SK-N-SH treated with all-trans-retinoic acid at 6 μM for 48 hours (cell line): ENCODE measurements around the gene PFAS.

Experiments used
- ATAC-seq: fragments of 200-7000 bp; cut with Tn5 transposase; 3 replicates; pipeline ENCODE4 v1.9.1; 2020; ENCODE audit warnings: mild to moderate bottlenecking, moderate library complexity
- ARNTL ChIP-seq: fragments of 450-650 bp; formaldehyde crosslinking; IDR thresholded peaks from 2 replicates; pipeline ENCODE4 v1.5.0; 2020; ENCODE audit warnings: low read depth, mild to moderate bottlenecking, moderate library complexity, borderline replicate concordance
- BACH2 ChIP-seq: fragments of 250-450 bp; sonication (Bioruptor Pico); IDR thresholded peaks from 2 replicates; pipeline ENCODE4 v1.9.0; 2021; ENCODE audit warnings: mild to moderate bottlenecking, borderline replicate concordance
- CSDC2 ChIP-seq: fragments of 250-450 bp; sonication (Bioruptor Pico); IDR thresholded peaks from 2 replicates; pipeline ENCODE4 v1.5.0; 2020; ENCODE audit warnings: mild to moderate bottlenecking, moderate library complexity
- ESRRG ChIP-seq: fragments of 250-450 bp; sonication (Bioruptor Pico); IDR thresholded peaks from 2 replicates; pipeline ENCODE4 v1.6.1; 2021; ENCODE audit warnings: mild to moderate bottlenecking
- GLIS3 ChIP-seq: fragments of 250-450 bp; sonication (Bioruptor Pico); IDR thresholded peaks from 2 replicates; pipeline ENCODE4 v1.5.0; 2020; ENCODE audit warnings: mild to moderate bottlenecking, moderate library complexity
- ISL1 ChIP-seq: fragments of 250-450 bp; sonication (Bioruptor Pico); IDR thresholded peaks from 2 replicates; pipeline ENCODE4 v2.1.2; 2022; ENCODE audit warnings: mild to moderate bottlenecking, moderate library complexity
- PPARA ChIP-seq: fragments of 250-450 bp; sonication (Bioruptor Pico); IDR thresholded peaks from 2 replicates; pipeline ENCODE4 v1.5.0; 2020; ENCODE audit warnings: mild to moderate bottlenecking, borderline replicate concordance
- RARB ChIP-seq: fragments of 250-450 bp; sonication (Bioruptor Pico); IDR thresholded peaks from 2 replicates; pipeline ENCODE4 v1.8.0; 2021; ENCODE audit warnings: mild to moderate bottlenecking, moderate library complexity
- SNAI2 ChIP-seq: fragments of 250-450 bp; sonication (Bioruptor Pico); IDR thresholded peaks from 2 replicates; pipeline ENCODE4 v1.5.0; 2020; ENCODE audit warnings: mild to moderate bottlenecking, moderate library complexity
- TCF4 ChIP-seq: fragments of 250-450 bp; sonication (Bioruptor Pico); IDR thresholded peaks from 2 replicates; pipeline ENCODE4 v1.8.0; 2021; ENCODE audit warnings: mild to moderate bottlenecking, moderate library complexity, borderline replicate concordance
- TOX ChIP-seq: fragments of 250-450 bp; sonication (Bioruptor Pico); IDR thresholded peaks from 2 replicates; pipeline ENCODE4 v1.8.0; 2021; ENCODE audit warnings: mild to moderate bottlenecking, moderate library complexity, borderline replicate concordance
- ZC3H10 ChIP-seq: fragments of 250-450 bp; sonication (Bioruptor Pico); IDR thresholded peaks from 2 replicates; pipeline ENCODE4 v1.5.1; 2021; ENCODE audit warnings: mild to moderate bottlenecking, moderate library complexity
- ZFP3 ChIP-seq: fragments of 250-450 bp; sonication (Bioruptor Pico); IDR thresholded peaks from 2 replicates; pipeline ENCODE4 v1.5.0; 2020; ENCODE audit warnings: mild to moderate bottlenecking, moderate library complexity
- ZFP30 ChIP-seq: fragments of 450-650 bp; formaldehyde crosslinking; IDR thresholded peaks from 2 replicates; pipeline ENCODE4 v1.5.0; 2022; ENCODE audit warnings: mild to moderate bottlenecking, moderate library complexity
- ZNF565 ChIP-seq: fragments of 450-650 bp; formaldehyde crosslinking; conservative IDR thresholded peaks from 2 replicates; pipeline ENCODE4 v1.5.0; 2020; ENCODE audit warnings: low read depth, mild to moderate bottlenecking, moderate library complexity
- ZNF70 ChIP-seq: fragments of 450-650 bp; formaldehyde crosslinking; IDR thresholded peaks from 2 replicates; pipeline ENCODE4 v1.5.0; 2020; ENCODE audit warnings: mild to moderate bottlenecking, moderate library complexity
- TF ChIP-seq, protein P1 (sequence below): fragments of 250-450 bp; sonication (Bioruptor Pico); IDR thresholded peaks from 2 replicates; pipeline ENCODE4 v1.8.0; 2020; ENCODE audit warnings: mild to moderate bottlenecking, moderate library complexity, borderline replicate concordance
- TF ChIP-seq, protein P2 (sequence below): fragments of 250-450 bp; sonication (Bioruptor Pico); IDR thresholded peaks from 2 replicates; pipeline ENCODE4 v1.8.0; 2021; ENCODE audit warnings: low read depth, mild to moderate bottlenecking, moderate library complexity, borderline replicate concordance
- TF ChIP-seq, protein P3 (sequence below): fragments of 250-450 bp; sonication (Bioruptor Pico); IDR thresholded peaks from 2 replicates; pipeline ENCODE4 v1.5.1; 2021; ENCODE audit warnings: mild to moderate bottlenecking, moderate library complexity
- TF ChIP-seq, protein P4 (sequence below): fragments of 250-450 bp; sonication (Bioruptor Pico); IDR thresholded peaks from 2 replicates; pipeline ENCODE4 v1.5.0; 2020; ENCODE audit warnings: mild to moderate bottlenecking, moderate library complexity
- TF ChIP-seq, protein P5 (sequence below): fragments of 250-450 bp; sonication (Bioruptor Pico); IDR thresholded peaks from 2 replicates; pipeline ENCODE4 v1.5.1; 2020; ENCODE audit warnings: low read depth, mild to moderate bottlenecking, moderate library complexity

Gene PFAS

DNA sequence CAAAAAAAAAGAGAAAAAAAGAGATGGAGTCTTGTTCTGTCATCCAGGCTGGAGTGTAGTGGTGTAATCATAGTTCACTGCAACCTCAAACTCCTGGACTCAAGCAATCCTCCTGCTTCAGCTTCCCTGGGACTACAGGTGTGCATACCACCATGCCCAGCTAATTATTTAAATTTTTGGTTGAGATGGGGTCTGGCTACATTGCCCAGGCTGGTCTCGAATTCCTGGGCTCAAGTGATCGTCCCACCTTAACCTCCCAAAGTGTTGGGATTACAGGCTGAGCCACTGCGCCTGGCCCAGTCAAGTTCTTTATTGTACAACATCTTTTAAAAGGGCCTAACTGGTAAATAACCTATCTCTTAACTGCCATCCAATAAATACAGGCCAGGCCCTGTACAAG lies 33.3 kb downstream of the PFAS start:
- TF ChIP-seq, protein P1, sequence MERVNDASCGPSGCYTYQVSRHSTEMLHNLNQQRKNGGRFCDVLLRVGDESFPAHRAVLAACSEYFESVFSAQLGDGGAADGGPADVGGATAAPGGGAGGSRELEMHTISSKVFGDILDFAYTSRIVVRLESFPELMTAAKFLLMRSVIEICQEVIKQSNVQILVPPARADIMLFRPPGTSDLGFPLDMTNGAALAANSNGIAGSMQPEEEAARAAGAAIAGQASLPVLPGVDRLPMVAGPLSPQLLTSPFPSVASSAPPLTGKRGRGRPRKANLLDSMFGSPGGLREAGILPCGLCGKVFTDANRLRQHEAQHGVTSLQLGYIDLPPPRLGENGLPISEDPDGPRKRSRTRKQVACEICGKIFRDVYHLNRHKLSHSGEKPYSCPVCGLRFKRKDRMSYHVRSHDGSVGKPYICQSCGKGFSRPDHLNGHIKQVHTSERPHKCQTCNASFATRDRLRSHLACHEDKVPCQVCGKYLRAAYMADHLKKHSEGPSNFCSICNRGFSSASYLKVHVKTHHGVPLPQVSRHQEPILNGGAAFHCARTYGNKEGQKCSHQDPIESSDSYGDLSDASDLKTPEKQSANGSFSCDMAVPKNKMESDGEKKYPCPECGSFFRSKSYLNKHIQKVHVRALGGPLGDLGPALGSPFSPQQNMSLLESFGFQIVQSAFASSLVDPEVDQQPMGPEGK (CRISPR knock-in tag) = no peak
- no peak for TF ChIP-seq SNAI2
- TF ChIP-seq ZC3H10 (CRISPR knock-in tag) = no peak
- TF ChIP-seq BACH2 (CRISPR knock-in tag) = no peak
- TF ChIP-seq ESRRG (CRISPR knock-in tag) = no peak
- no peak for TF ChIP-seq ZNF565 (CRISPR knock-in tag)
- TF ChIP-seq, all 23 proteins: peak for 0
- no peak for ATAC-seq

DNA sequence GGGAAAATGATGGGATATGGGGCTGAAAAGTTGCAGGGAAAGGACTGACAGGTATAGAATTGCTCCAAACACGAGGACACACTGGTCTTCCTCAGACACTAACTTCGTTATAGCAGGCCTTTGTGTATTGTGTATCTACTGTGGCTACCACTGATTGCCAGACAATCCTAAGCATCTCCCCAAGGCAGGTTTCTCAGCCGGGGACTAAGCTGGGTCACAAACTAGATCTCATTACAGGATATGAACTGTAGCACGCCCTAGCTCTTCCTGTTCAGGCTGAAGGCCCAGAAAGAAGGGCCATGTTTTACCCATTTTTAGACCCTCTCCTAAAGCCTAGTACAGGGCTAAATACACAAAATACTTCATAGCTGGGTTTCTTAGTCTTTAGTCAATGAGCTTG lies 34.3 kb downstream of the PFAS start:
- no peak for ATAC-seq
- no peak for TF ChIP-seq ZNF565 (CRISPR knock-in tag)

DNA sequence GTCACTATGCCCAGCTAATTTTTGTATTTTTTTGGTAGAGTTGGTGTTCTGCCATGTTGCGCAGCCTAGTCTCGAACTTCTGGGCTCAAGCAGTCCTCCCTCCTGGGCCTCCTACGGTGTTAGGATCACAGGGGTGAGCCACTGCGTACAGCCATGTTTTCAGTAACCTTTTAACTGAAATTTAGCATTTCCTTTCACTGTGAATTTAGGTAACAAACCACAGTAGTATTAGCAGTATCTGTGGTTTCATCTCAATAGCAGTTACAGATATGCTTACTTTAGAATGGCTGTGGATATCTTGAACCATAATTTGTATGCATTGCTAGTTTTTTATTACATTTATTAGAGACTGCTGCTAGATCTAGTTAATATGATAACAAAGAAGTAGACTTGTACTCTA lies 35.0 kb downstream of the PFAS start:
- no peak for ATAC-seq
- TF ChIP-seq ARNTL (no peak), PPARA (CRISPR knock-in tag) (no peak), ISL1 (CRISPR knock-in tag) (no peak)
- TF ChIP-seq, all 23 proteins: peak for 0

DNA sequence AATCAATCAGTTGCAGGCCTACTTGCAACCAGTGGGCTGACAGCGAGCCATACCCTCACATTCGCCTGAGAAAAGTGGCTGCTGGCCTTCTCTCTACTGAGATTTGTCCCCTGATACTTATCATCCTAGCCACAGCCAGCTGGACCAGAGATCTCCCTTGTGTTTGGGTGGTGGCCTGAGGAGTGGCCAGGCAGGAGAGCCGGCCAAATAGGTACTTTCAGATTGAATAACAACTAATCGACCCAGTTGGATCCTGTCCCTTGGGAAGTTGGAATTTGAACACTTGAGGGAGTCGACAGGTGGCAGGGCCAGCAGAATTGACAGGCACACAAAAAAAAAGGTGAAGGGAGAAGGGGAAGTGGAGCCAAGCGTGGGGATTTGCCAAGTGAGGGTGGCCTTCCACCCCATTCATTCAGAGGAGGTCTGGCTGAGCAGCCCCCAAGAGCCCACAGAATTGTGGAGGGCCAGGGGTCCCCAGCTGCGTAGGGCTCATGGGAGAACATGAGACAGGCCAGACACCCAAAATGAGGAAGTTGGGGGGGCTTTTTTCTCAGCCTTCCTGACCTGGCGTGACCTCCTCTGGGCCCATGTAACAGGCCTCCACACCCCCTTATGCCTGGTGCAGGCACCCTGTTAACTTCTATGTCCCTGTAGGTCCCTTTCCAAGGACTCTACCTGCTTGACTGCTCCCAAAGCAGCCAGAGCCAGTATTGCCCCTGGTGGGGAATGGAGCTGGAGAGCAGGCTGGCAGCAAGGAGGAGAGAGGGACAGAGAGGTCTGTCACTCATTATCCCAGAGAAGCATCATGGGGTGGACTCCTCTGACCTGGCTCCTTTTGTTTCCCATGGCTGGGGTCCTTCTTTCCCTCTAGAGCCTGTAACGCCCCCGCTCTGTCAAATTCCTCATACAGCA lies 36.4 kb downstream of the PFAS start:
- ATAC-seq = no peak
- TF ChIP-seq CSDC2 (CRISPR knock-in tag) (no peak), PPARA (CRISPR knock-in tag) (no peak), SNAI2 (no peak), ZFP30 (CRISPR knock-in tag) (no peak), GLIS3 (CRISPR knock-in tag) (no peak), ZNF565 (CRISPR knock-in tag) (no peak), ZC3H10 (CRISPR knock-in tag) (no peak), ZNF70 (CRISPR knock-in tag) (no peak), TCF4 (CRISPR knock-in tag) (no peak), ISL1 (CRISPR knock-in tag) (no peak), TOX (CRISPR knock-in tag) (no peak), ARNTL (no peak), RARB (CRISPR knock-in tag) (no peak), ZFP3 (CRISPR knock-in tag) (no peak)
- TF ChIP-seq, protein P2, sequence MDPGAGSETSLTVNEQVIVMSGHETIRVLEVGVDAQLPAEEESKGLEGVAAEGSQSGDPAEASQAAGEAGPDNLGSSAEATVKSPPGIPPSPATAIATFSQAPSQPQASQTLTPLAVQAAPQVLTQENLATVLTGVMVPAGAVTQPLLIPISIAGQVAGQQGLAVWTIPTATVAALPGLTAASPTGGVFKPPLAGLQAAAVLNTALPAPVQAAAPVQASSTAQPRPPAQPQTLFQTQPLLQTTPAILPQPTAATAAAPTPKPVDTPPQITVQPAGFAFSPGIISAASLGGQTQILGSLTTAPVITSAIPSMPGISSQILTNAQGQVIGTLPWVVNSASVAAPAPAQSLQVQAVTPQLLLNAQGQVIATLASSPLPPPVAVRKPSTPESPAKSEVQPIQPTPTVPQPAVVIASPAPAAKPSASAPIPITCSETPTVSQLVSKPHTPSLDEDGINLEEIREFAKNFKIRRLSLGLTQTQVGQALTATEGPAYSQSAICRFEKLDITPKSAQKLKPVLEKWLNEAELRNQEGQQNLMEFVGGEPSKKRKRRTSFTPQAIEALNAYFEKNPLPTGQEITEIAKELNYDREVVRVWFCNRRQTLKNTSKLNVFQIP (CRISPR knock-in tag) = no peak
- TF ChIP-seq, protein P3, sequence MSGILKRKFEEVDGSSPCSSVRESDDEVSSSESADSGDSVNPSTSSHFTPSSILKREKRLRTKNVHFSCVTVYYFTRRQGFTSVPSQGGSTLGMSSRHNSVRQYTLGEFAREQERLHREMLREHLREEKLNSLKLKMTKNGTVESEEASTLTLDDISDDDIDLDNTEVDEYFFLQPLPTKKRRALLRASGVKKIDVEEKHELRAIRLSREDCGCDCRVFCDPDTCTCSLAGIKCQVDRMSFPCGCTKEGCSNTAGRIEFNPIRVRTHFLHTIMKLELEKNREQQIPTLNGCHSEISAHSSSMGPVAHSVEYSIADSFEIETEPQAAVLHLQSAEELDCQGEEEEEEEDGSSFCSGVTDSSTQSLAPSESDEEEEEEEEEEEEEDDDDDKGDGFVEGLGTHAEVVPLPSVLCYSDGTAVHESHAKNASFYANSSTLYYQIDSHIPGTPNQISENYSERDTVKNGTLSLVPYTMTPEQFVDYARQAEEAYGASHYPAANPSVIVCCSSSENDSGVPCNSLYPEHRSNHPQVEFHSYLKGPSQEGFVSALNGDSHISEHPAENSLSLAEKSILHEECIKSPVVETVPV = no peak
- TF ChIP-seq, protein P4, sequence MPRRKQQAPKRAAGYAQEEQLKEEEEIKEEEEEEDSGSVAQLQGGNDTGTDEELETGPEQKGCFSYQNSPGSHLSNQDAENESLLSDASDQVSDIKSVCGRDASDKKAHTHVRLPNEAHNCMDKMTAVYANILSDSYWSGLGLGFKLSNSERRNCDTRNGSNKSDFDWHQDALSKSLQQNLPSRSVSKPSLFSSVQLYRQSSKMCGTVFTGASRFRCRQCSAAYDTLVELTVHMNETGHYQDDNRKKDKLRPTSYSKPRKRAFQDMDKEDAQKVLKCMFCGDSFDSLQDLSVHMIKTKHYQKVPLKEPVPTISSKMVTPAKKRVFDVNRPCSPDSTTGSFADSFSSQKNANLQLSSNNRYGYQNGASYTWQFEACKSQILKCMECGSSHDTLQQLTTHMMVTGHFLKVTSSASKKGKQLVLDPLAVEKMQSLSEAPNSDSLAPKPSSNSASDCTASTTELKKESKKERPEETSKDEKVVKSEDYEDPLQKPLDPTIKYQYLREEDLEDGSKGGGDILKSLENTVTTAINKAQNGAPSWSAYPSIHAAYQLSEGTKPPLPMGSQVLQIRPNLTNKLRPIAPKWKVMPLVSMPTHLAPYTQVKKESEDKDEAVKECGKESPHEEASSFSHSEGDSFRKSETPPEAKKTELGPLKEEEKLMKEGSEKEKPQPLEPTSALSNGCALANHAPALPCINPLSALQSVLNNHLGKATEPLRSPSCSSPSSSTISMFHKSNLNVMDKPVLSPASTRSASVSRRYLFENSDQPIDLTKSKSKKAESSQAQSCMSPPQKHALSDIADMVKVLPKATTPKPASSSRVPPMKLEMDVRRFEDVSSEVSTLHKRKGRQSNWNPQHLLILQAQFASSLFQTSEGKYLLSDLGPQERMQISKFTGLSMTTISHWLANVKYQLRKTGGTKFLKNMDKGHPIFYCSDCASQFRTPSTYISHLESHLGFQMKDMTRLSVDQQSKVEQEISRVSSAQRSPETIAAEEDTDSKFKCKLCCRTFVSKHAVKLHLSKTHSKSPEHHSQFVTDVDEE (CRISPR knock-in tag) = no peak
- TF ChIP-seq, protein P5, sequence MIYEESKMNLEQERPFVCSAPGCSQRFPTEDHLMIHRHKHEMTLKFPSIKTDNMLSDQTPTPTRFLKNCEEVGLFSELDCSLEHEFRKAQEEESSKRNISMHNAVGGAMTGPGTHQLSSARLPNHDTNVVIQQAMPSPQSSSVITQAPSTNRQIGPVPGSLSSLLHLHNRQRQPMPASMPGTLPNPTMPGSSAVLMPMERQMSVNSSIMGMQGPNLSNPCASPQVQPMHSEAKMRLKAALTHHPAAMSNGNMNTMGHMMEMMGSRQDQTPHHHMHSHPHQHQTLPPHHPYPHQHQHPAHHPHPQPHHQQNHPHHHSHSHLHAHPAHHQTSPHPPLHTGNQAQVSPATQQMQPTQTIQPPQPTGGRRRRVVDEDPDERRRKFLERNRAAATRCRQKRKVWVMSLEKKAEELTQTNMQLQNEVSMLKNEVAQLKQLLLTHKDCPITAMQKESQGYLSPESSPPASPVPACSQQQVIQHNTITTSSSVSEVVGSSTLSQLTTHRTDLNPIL (CRISPR knock-in tag) = no peak
- TF ChIP-seq, protein P1 (CRISPR knock-in tag) = no peak
